ENCODE data around the gene INF2.

DNA sequence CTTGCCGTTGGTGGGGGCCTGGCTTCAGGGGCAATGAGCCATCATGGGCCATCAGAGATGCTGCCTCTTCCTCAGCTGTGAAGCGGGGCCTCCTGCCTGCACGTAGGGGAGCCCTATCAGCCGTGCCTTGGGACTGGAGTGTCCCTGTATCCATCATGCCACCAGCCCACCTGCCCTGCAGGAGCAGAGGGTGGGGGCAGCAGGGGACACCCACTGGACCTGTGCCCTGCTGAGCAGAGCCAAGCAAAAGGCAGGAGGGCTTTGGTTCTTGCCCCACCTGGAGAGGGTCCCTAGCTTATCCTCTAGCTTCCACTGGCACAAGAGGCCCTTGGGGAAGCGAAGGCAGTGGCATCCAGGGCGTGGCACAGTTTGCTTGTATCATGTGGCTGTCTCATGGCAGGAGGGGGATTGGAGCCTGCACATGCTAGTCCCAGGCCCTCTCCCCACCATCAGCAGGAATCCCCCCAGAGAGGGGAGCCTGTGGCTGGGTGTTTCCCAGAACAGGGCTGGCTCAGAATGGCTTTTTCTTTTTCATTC lies 44.7 kb downstream of the INF2 start:
- TF ChIP-seq, protein P1, sequence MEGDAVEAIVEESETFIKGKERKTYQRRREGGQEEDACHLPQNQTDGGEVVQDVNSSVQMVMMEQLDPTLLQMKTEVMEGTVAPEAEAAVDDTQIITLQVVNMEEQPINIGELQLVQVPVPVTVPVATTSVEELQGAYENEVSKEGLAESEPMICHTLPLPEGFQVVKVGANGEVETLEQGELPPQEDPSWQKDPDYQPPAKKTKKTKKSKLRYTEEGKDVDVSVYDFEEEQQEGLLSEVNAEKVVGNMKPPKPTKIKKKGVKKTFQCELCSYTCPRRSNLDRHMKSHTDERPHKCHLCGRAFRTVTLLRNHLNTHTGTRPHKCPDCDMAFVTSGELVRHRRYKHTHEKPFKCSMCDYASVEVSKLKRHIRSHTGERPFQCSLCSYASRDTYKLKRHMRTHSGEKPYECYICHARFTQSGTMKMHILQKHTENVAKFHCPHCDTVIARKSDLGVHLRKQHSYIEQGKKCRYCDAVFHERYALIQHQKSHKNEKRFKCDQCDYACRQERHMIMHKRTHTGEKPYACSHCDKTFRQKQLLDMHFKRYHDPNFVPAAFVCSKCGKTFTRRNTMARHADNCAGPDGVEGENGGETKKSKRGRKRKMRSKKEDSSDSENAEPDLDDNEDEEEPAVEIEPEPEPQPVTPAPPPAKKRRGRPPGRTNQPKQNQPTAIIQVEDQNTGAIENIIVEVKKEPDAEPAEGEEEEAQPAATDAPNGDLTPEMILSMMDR (IDR thresholded peaks at IDR 0.05): no peak
- no peak for TF ChIP-seq POLR2A (IDR thresholded peaks at IDR 0.05)

All from prostate gland (tissue), 2 donors.